ENCODE results near the gene LIPF. TPM values are rescaled to one million over a fixed set of nuclear protein-coding genes. Genes with fewer than 3 reads are reported as not detected.

Gene LIPF
- total RNA-seq, 1 experiment from 2014 or later = not detected

- H2BK20ac ChIP-seq (ENCODE audit: low read depth, low read length, poor library complexity, severe bottlenecking) = no peak overlapping the region
- H3K27me3 ChIP-seq (ENCODE audit: insufficient read depth, low read length) = no peaks in the 10 kb centered on the region
- no peak overlapping the region for H3T11ph ChIP-seq (ENCODE audit: low read length)
- no peak overlapping the region for H2BK15ac ChIP-seq (ENCODE audit: low read depth, low read length)
- H2BK120ac ChIP-seq (ENCODE audit: low read depth, low read length, poor library complexity, severe bottlenecking) = no peak overlapping the region
- H3K4me1 ChIP-seq (ENCODE audit: insufficient read depth, low read length) = no peaks in the 10 kb centered on the region
- H3K23me2 ChIP-seq (ENCODE audit: insufficient read length, low read depth, low read length, poor library complexity, severe bottlenecking) = no peaks in the 10 kb centered on the region
- no peak for DNase-seq
- H2BK5ac ChIP-seq (ENCODE audit: insufficient read length, low read length) = no peak overlapping the region
- H3K79me2 ChIP-seq (ENCODE audit: insufficient read depth, low read length) = no peaks in the 10 kb centered on the region
- H4K20me1 ChIP-seq (ENCODE audit: control insufficient read depth, insufficient read depth, insufficient read length) = no peaks in the 10 kb centered on the region
- no peak overlapping the region for H4K8ac ChIP-seq (replicated peaks; ENCODE audit: insufficient read length, low read depth, low read length)
- H3K56ac ChIP-seq (ENCODE audit: insufficient read length, low read depth, low read length) = no peak overlapping the region
- Mint-ChIP-seq H3K4me1 (no peaks in the 10 kb centered on the region), H3K36me3 (ENCODE audit: insufficient read depth in 1 of 3, low read depth in 3 of 3) (no peaks in the 10 kb centered on the region), H3K27me3 (ENCODE audit: low read depth) (peaks cover 5% of the 10 kb centered on the region; the same call in 1 of the 2 replicates), H3K27ac (no peak overlapping the region), H3K4me3 (no peak overlapping the region), H3K9me3 (no peaks in the 10 kb centered on the region)
- H3K9me3 ChIP-seq (ENCODE audit: control insufficient read depth, low read depth, low read length) = no peaks in the 10 kb centered on the region
- no peak overlapping the region for H4K91ac ChIP-seq (ENCODE audit: insufficient read length, low read depth, low read length)
- no peak for TF ChIP-seq CTCF (conservative IDR thresholded peaks at IDR 0.05)
- no peak overlapping the region for H3K27ac ChIP-seq (ENCODE audit: insufficient read length, low read depth, low read length)
- H2AFZ ChIP-seq (ENCODE audit: low read length) = no peak overlapping the region
- H2AK5ac ChIP-seq (ENCODE audit: insufficient read length, low read length) = no peak overlapping the region
- H3K18ac ChIP-seq (ENCODE audit: insufficient read length, low read depth, low read length) = no peak overlapping the region
- H4K5ac ChIP-seq (ENCODE audit: insufficient read length, low read depth, low read length) = no peak overlapping the region
- no peak overlapping the region for H3K4me2 ChIP-seq (ENCODE audit: insufficient read depth, insufficient read length, low read length)
- no peak overlapping the region for H3K23ac ChIP-seq (ENCODE audit: insufficient read length, low read depth, low read length)
- no peak overlapping the region for H2BK12ac ChIP-seq (ENCODE audit: insufficient read length, low read depth, low read length)
- no peak overlapping the region for H3K9ac ChIP-seq (ENCODE audit: extremely low read depth, insufficient read length, low read length)
- no peaks in the 10 kb centered on the region for H3K79me1 ChIP-seq (ENCODE audit: insufficient read depth, low read depth, low read length, poor library complexity, severe bottlenecking)
- H3K14ac ChIP-seq (ENCODE audit: insufficient read depth, low read length) = no peak overlapping the region
- H3K4ac ChIP-seq (ENCODE audit: low read depth, low read length) = no peak overlapping the region
Measured at GRCh38 chr10:88651101-88651551, 13.1 kb upstream of the LIPF start.
